Epithelial cell of esophagus (primary cell): ENCODE data around the gene SEC14L6.

Experiments used
- DNase-seq: peaks from one replicate; pipeline ENCODE4 v3.0.0; 2010; ENCODE audit warnings: low read depth
- H3K4me3 ChIP-seq: 2 replicates; pipeline ENCODE4 v1.5.1; 2011; ENCODE audit warnings: mild to moderate bottlenecking, low read length, control low read depth
- CTCF ChIP-seq: IDR thresholded peaks from 2 replicates; pipeline ENCODE4 v1.5.1; 2011; ENCODE audit warnings: low read depth, mild to moderate bottlenecking, low read length, control low read depth, inconsistent platforms; ENCODE audit not compliant: insufficient read depth; ENCODE audit errors: missing control alignments

Gene SEC14L6

GRCh38 chr22:30472994-30473720, 73.4 kb downstream of the SEC14L6 start:
- peak; percentile 59 for DNase-seq
- no peak overlapping the region for H3K4me3 ChIP-seq
- TF ChIP-seq CTCF, result no peak
